NCI-H1092 (cell line): Measurements from ENCODE around the gene TTLL9.
"Not testable (repeated sequence)": the region's sequence is repeated elsewhere in the genome, so short reads cannot be mapped to it uniquely, and the experiment has no call there.

Experiments used
- DNase-seq: peaks from one replicate; lab custom pipeline; 2025; lab: John Stamatoyannopoulos, UW

TTLL9 gene

GRCh38 chr20:31918466-31919105 lies 48.2 kb downstream of the TTLL9 start:
- no peak for DNase-seq

GRCh38 chr20:31919410-31920155 lies 49.1 kb downstream of the TTLL9 start:
- DNase-seq: no peak

DNA sequence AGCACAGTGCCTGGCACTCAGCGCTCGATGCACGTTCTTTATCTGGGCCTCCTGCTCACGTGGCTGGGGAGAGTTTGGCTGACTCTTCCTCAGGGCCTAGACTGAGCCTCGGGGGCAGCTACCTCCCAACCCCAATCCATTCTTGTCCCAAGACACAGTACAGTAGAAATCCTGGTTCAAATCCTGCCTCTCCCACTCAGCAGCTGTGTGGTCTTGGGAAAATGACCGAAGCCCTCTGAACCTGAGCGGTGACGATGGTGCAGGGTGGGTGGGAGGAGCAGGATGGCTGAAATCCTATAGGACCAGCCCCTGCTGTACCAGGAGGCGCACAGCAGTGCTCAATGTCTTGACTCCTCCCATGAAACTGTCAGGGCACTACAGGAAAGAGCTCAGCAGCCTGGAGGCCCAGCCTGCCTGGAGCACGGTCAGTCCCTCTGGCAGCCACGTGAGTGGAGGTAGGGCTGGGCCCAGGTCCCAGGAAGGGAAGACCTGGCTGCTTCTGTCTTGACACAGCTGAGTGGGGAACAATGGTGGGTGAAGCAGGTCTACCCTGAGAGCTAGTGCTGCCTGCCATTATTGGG lies 49.9 kb downstream of the TTLL9 start:
- DNase-seq: no peak

GRCh38 chr20:31921480-31921879 lies 51.0 kb downstream of the TTLL9 start:
- not testable (repeated sequence) for DNase-seq

- no peak for DNase-seq
These were observed 51.7 kb downstream of the TTLL9 start for GRCh38 chr20:31922181-31922580.

DNA sequence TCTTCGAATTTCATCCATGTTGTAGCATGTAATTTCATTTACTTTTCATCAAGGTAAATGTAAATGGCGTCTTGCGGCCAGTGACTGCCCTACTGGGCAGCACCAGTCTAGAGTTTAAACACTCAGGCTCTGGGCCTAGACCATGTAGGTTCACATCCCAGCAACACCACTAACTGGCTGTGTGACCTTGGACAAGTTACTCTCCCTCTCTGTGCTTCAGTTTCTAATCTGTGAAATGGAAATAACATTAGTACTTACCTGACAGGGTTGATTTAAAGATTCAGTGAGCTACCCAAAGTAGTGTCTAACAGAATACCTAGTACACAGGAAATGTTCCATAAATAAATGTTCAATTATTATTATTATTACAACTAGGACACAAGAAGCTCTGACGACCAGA lies 52.2 kb downstream of the TTLL9 start:
- no peak for DNase-seq

GRCh38 chr20:31923388-31924331 lies 53.2 kb downstream of the TTLL9 start:
- DNase-seq: no peak

- no peak for DNase-seq
These were observed 54.1 kb downstream of the TTLL9 start for GRCh38 chr20:31924561-31924960.

- no peak for DNase-seq
These were observed 55.2 kb downstream of the TTLL9 start for GRCh38 chr20:31925631-31926030.

- DNase-seq: no peak
These were observed 56.1 kb downstream of the TTLL9 start for GRCh38 chr20:31926493-31926892.

- no peak for DNase-seq
These were observed 57.3 kb downstream of the TTLL9 start for GRCh38 chr20:31927627-31928159.

GRCh38 chr20:31929631-31930030 lies 59.2 kb downstream of the TTLL9 start:
- DNase-seq: not testable (repeated sequence)

DNA sequence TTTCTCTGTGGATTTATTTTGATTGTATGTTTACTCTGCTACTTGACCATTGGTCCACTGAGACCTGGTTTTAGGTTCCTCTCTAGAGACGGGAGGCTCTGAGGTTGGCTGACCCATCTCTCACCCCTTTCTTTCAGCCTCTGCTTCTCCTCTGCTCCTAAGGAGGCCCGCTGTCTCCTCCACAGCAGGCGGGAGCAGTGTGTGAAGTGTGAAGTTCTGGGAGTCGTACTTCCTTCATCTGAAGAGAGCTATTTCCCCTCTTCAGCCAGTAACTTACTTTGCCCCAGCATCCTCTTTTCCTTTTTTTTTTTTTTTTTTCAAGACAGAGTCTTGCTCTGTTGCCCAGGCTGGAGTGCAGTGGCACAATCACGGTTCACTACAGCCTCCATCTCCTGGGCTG lies 60.3 kb downstream of the TTLL9 start:
- no peak for DNase-seq

GRCh38 chr20:31933698-31934097 lies 63.3 kb downstream of the TTLL9 start:
- no peak for DNase-seq

- DNase-seq: no peak
These were observed 64.1 kb downstream of the TTLL9 start for GRCh38 chr20:31934491-31934890.

GRCh38 chr20:31934968-31935764 lies 64.7 kb downstream of the TTLL9 start:
- no peak for DNase-seq

DNA sequence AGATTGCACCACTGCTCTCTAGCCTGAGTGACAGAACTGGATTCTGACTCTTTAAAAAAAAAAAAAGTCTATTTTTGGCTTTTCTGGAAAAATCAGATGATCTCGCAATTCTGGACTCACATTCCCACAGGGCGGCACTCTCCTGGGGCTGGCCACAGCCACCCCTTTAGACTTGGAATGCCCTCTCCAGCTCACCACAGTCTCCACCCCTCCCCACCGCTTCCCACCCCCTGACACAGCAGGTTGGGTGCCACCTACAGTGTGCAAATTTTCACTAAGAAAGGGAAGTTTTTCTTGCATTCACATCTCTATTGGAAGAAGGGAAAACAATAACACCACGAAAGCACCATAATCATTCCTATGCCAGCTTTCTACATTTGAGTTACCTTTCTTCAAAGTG lies 66.0 kb downstream of the TTLL9 start:
- no peak for DNase-seq

DNA sequence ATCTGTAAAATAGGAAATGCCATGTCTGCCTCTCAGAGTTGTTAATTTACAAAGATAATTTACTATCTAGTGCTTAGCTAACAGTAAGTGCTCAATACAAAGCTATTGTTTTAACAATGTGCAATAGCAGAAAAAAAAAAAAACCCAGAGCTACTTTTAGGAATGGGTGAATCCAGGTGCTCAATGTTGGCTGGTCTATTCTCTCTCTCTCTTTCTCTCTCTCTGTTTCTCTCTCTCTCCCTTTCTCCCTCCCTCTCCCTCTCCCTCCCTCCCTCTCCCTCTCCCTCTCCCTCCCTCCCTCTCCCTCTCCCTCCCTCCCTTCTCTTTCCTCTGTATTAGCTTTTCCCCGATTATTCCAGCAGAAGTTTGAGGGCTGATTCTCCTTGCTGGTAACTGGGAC lies 67.4 kb downstream of the TTLL9 start:
- no peak for DNase-seq

DNA sequence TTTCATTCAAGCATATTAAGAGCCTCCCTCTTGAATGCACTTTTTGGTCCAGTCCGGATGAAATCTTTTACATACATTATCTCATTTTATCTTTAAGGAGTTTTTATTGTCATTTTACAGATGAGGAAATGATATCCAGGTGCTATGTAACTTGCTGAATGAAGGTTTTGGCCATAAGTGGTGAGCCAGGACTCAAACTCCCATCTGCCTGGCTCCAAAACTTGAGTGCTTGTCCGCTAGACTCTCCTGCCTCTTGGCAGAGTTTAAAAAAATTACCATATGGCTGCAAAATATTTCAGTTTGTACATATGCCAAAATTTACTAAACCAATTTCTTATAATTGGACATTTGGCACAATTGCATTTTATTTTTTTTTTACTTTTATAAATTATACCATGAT lies 69.2 kb downstream of the TTLL9 start:
- no peak for DNase-seq

- no peak for DNase-seq
These were observed 72.6 kb downstream of the TTLL9 start for GRCh38 chr20:31943052-31943471.

- no peak for DNase-seq
These were observed 74.9 kb downstream of the TTLL9 start for GRCh38 chr20:31945319-31945718.
